Sigmoid colon (tissue), 4 donors: Measurements from ENCODE around the gene ZNF433.

Experiments
- EP300 ChIP-seq, 4 donors: sonication (generic); formaldehyde crosslinking; IDR thresholded peaks; one replicate each; pipeline ENCODE4 v1.6.1; 2017; ENCODE audit warnings: antibody characterized with exemption in 4 of 4
- POLR2A ChIP-seq, 2 donors: fragments of 450-650 bp; IDR thresholded peaks; one replicate each; pipeline ENCODE4 v1.6.1; 2016; ENCODE audit warnings: antibody characterized with exemption in 2 of 2, mild to moderate bottlenecking in 2 of 2, moderate library complexity in 2 of 2
- POLR2AphosphoS5 ChIP-seq, 4 donors: sonication (generic); formaldehyde crosslinking; IDR thresholded peaks; one replicate each; pipeline ENCODE4 v1.6.1; 2017; ENCODE audit warnings: antibody characterized with exemption in 4 of 4
- TF ChIP-seq, protein P1 (sequence below), 4 experiments: fragments of 450-650 bp in 3 of 4; fragments of 200-600 bp in 1 of 4; IDR thresholded peaks; one replicate each; pipeline ENCODE4 v1.5.1; 2016 to 2019; ENCODE audit warnings: antibody characterized with exemption in 4 of 4, mild to moderate bottlenecking in 3 of 4, moderate library complexity in 2 of 4

DNA sequence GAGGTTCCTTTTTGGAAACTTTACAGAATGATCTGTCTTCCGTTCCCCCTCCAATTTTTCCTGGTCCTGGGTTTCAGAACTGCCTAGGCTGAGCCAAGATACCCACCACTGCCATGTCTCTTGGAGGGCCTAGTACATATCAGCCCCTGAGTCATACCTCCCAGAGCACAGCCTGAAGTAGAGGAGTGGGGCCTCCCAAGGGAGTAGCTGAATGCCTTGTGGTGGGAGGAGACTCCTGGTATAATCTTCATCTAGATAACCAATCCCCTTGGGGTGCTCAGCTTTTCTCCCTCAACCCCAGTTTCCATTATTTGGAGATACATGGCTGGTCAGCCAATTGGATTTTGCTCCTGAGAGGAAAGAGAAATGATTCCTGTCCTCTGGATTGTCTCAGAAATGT, 40.3 kb downstream of the ZNF433 start:
- TF ChIP-seq POLR2A (IDR thresholded peaks at IDR 0.05) (no peak), POLR2AphosphoS5 (IDR thresholded peaks at IDR 0.05) (no peak), EP300 (IDR thresholded peaks at IDR 0.05) (no peak)
- TF ChIP-seq, protein P1, sequence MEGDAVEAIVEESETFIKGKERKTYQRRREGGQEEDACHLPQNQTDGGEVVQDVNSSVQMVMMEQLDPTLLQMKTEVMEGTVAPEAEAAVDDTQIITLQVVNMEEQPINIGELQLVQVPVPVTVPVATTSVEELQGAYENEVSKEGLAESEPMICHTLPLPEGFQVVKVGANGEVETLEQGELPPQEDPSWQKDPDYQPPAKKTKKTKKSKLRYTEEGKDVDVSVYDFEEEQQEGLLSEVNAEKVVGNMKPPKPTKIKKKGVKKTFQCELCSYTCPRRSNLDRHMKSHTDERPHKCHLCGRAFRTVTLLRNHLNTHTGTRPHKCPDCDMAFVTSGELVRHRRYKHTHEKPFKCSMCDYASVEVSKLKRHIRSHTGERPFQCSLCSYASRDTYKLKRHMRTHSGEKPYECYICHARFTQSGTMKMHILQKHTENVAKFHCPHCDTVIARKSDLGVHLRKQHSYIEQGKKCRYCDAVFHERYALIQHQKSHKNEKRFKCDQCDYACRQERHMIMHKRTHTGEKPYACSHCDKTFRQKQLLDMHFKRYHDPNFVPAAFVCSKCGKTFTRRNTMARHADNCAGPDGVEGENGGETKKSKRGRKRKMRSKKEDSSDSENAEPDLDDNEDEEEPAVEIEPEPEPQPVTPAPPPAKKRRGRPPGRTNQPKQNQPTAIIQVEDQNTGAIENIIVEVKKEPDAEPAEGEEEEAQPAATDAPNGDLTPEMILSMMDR (IDR thresholded peaks at IDR 0.05) = no peak
